ENCODE data around the gene IRX4. TPM values are rescaled to one million over a fixed set of nuclear protein-coding genes. Genes with fewer than 3 reads are reported as not detected.

IRX4 gene
- total RNA-seq, 8 experiments from 2014 or later = 0.11 to 0.43 (median 0.24) TPM; not detected in 5

GRCh38 chr5:1910081-1910760 lies 27.5 kb upstream of the IRX4 start:
- Histone ChIP-seq H3K27ac (no peak overlapping the region), H3K4me1 (replicated peaks in 1 of 2) (no peaks in the 10 kb centered on the region), H3K4me3 (no peak overlapping the region)
- WGBS, 10 experiments = 0 to 100% (median 83%) methylated on average over 1 to 5 of the region's 31 CpGs; no CpG with 5 or more reads in 4 of the 10 experiments
- no peak for ATAC-seq (replicated peaks in 6 of 8)
- in situ Hi-C loops (cut with MboI; ENCODE audit: low pct_unique_long_range_greater_than_20kb in 2 of 9, low sequenced_read_pairs in 9 of 9, unreplicated experiment in 9 of 9) = no loop called here

- no peak for ATAC-seq (replicated peaks in 6 of 8)
- Histone ChIP-seq H3K4me1 (replicated peaks in 1 of 2) (no peaks in the 10 kb centered on the region), H3K27ac (no peak overlapping the region), H3K4me3 (no peak overlapping the region)
- WGBS, 10 experiments = 39 to 93% (median 58%) methylated on average over 1 to 13 of the region's 15 CpGs; no CpG with 5 or more reads in 4 of the 10 experiments
- in situ Hi-C loops (cut with MboI; ENCODE audit: low pct_unique_long_range_greater_than_20kb in 2 of 9, low sequenced_read_pairs in 9 of 9, unreplicated experiment in 9 of 9) = no loop called here
These were observed 26.7 kb upstream of the IRX4 start for GRCh38 chr5:1909346-1909985.

- in situ Hi-C loops (cut with MboI; ENCODE audit: low pct_unique_long_range_greater_than_20kb in 2 of 9, low sequenced_read_pairs in 9 of 9, unreplicated experiment in 9 of 9) = no loop called here
- Histone ChIP-seq H3K27ac (no peak overlapping the region), H3K4me1 (replicated peaks in 1 of 2) (no peaks in the 10 kb centered on the region), H3K4me3 (no peak overlapping the region)
- ATAC-seq (replicated peaks in 6 of 8) = no peak
- 31 to 100% (median 78%) methylated on average over 1 to 5 of the region's 8 CpGs; no CpG with 5 or more reads in 6 of the 10 experiments for whole genome bisulfite sequencing, 10 experiments
These were observed 26.2 kb upstream of the IRX4 start for GRCh38 chr5:1908931-1909330.

- ATAC-seq (replicated peaks in 6 of 8) = no peak
- no peak overlapping the region for H3K27ac ChIP-seq
- H3K4me3 ChIP-seq = no peak overlapping the region
- 0 to 83% (median 43%) methylated on average over 1 to 4 of the region's 8 CpGs; no CpG with 5 or more reads in 1 of the 10 experiments for WGBS, 10 experiments
- in situ Hi-C loops (cut with MboI; ENCODE audit: low pct_unique_long_range_greater_than_20kb in 2 of 9, low sequenced_read_pairs in 9 of 9, unreplicated experiment in 9 of 9) = no loop called here
- no peaks in the 10 kb centered on the region for H3K4me1 ChIP-seq (replicated peaks in 1 of 2)
These were observed 24.9 kb upstream of the IRX4 start for GRCh38 chr5:1907616-1908015.

GRCh38 chr5:1905108-1905507 lies 22.4 kb upstream of the IRX4 start:
- ATAC-seq (replicated peaks in 6 of 8) = no peak
- H3K4me1 ChIP-seq (replicated peaks in 1 of 2) = no peaks in the 10 kb centered on the region
- in situ Hi-C loops (cut with MboI; ENCODE audit: low pct_unique_long_range_greater_than_20kb in 2 of 9, low sequenced_read_pairs in 9 of 9, unreplicated experiment in 9 of 9) = no loop called here
- WGBS, 10 experiments = 0 to 100% (median 69%) methylated on average over 1 of the region's 1 CpG
- H3K4me3 ChIP-seq = no peak overlapping the region
- no peak overlapping the region for H3K27ac ChIP-seq

GRCh38 chr5:1901983-1902382 lies 19.3 kb upstream of the IRX4 start:
- no peak overlapping the region for H3K4me3 ChIP-seq
- peak in 1 of 8 experiments; percentile 47 for ATAC-seq (replicated peaks in 6 of 8)
- H3K4me1 ChIP-seq (replicated peaks in 1 of 2) = no peaks in the 10 kb centered on the region
- in situ Hi-C loops (cut with MboI; ENCODE audit: low pct_unique_long_range_greater_than_20kb in 2 of 9, low sequenced_read_pairs in 9 of 9, unreplicated experiment in 9 of 9) = no loop called here
- no peak overlapping the region for H3K27ac ChIP-seq
- WGBS, 10 experiments = 0 to 60% (median 0%) methylated on average over 1 of the region's 5 CpGs; no CpG with 5 or more reads in 5 of the 10 experiments

- in situ Hi-C loops (cut with MboI; ENCODE audit: low pct_unique_long_range_greater_than_20kb in 2 of 9, low sequenced_read_pairs in 9 of 9, unreplicated experiment in 9 of 9) = no loop called here
- H3K4me3 ChIP-seq = no peak overlapping the region
- ATAC-seq (replicated peaks in 6 of 8) = no peak
- H3K4me1 ChIP-seq (replicated peaks in 1 of 2) = no peaks in the 10 kb centered on the region
- 3 to 84% (median 33%) methylated on average over 1 to 5 of the region's 5 CpGs; no CpG with 5 or more reads in 1 of the 10 experiments for WGBS, 10 experiments
- H3K27ac ChIP-seq = no peak overlapping the region
These were observed 18.3 kb upstream of the IRX4 start for GRCh38 chr5:1901061-1901460.

GRCh38 chr5:1899201-1899600 lies 16.5 kb upstream of the IRX4 start:
- Histone ChIP-seq H3K27ac (no peak overlapping the region), H3K4me1 (replicated peaks in 1 of 2) (no peaks in the 10 kb centered on the region), H3K4me3 (no peak overlapping the region)
- ATAC-seq (replicated peaks in 6 of 8) = no peak
- in situ Hi-C loops (cut with MboI; ENCODE audit: low pct_unique_long_range_greater_than_20kb in 2 of 9, low sequenced_read_pairs in 9 of 9, unreplicated experiment in 9 of 9) = no loop called here
- 0 to 100% (median 59%) methylated on average over 1 to 4 of the region's 5 CpGs; no CpG with 5 or more reads in 2 of the 10 experiments for WGBS, 10 experiments

GRCh38 chr5:1897816-1898450 lies 15.2 kb upstream of the IRX4 start:
- ATAC-seq (replicated peaks in 6 of 8) = no peak
- H3K4me3 ChIP-seq = no peak overlapping the region
- no peaks in the 10 kb centered on the region for H3K4me1 ChIP-seq (replicated peaks in 1 of 2)
- in situ Hi-C loops (cut with MboI; ENCODE audit: low pct_unique_long_range_greater_than_20kb in 2 of 9, low sequenced_read_pairs in 9 of 9, unreplicated experiment in 9 of 9) = no loop called here
- 50 to 85% (median 53%) methylated on average over 2 to 8 of the region's 18 CpGs; no CpG with 5 or more reads in 7 of the 10 experiments for WGBS, 10 experiments
- no peak overlapping the region for H3K27ac ChIP-seq

- in situ Hi-C loops (cut with MboI; ENCODE audit: low pct_unique_long_range_greater_than_20kb in 2 of 9, low sequenced_read_pairs in 9 of 9, unreplicated experiment in 9 of 9) = no loop called here
- no peak overlapping the region for H3K4me3 ChIP-seq
- WGBS, 10 experiments = 28 to 72% (median 56%) methylated on average over 2 to 7 of the region's 11 CpGs; no CpG with 5 or more reads in 6 of the 10 experiments
- no peak overlapping the region for H3K27ac ChIP-seq
- no peaks in the 10 kb centered on the region for H3K4me1 ChIP-seq (replicated peaks in 1 of 2)
- no peak for ATAC-seq (replicated peaks in 6 of 8)
These were observed 14.7 kb upstream of the IRX4 start for GRCh38 chr5:1897386-1897785.

GRCh38 chr5:1896602-1897376 lies 14.1 kb upstream of the IRX4 start:
- Histone ChIP-seq H3K4me3 (no peak overlapping the region), H3K27ac (no peak overlapping the region), H3K4me1 (replicated peaks in 1 of 2) (no peaks in the 10 kb centered on the region)
- ATAC-seq (replicated peaks in 6 of 8) = peak in 2 of 8 experiments; percentile 37 to 82
- 32 to 100% (median 60%) methylated on average over 1 to 10 of the region's 21 CpGs; no CpG with 5 or more reads in 3 of the 10 experiments for WGBS, 10 experiments
- in situ Hi-C loops (cut with MboI; ENCODE audit: low pct_unique_long_range_greater_than_20kb in 2 of 9, low sequenced_read_pairs in 9 of 9, unreplicated experiment in 9 of 9) = no loop called here

- ATAC-seq (replicated peaks in 6 of 8) = no peak
- H3K4me3 ChIP-seq = no peak overlapping the region
- no peak overlapping the region for H3K27ac ChIP-seq
- in situ Hi-C loops (cut with MboI; ENCODE audit: low pct_unique_long_range_greater_than_20kb in 2 of 9, low sequenced_read_pairs in 9 of 9, unreplicated experiment in 9 of 9) = no loop called here
- no peaks in the 10 kb centered on the region for H3K4me1 ChIP-seq (replicated peaks in 1 of 2)
- WGBS, 10 experiments = 46 to 81% (median 58%) methylated on average over 1 to 10 of the region's 15 CpGs; no CpG with 5 or more reads in 5 of the 10 experiments
These were observed 13.2 kb upstream of the IRX4 start for GRCh38 chr5:1895739-1896420.

Data from motor neuron (in vitro differentiated cells).